ENCODE results near the gene EBI3. TPM values are rescaled to one million over a fixed set of nuclear protein-coding genes. Genes with fewer than 3 reads are reported as not detected.

Gene EBI3
- total and polyA plus RNA-seq, 2 of the 13 experiments (the other 11 are each of a cell fraction or from before 2014, with no cell fraction given), result 3.4 TPM; not detected in 1

DNA sequence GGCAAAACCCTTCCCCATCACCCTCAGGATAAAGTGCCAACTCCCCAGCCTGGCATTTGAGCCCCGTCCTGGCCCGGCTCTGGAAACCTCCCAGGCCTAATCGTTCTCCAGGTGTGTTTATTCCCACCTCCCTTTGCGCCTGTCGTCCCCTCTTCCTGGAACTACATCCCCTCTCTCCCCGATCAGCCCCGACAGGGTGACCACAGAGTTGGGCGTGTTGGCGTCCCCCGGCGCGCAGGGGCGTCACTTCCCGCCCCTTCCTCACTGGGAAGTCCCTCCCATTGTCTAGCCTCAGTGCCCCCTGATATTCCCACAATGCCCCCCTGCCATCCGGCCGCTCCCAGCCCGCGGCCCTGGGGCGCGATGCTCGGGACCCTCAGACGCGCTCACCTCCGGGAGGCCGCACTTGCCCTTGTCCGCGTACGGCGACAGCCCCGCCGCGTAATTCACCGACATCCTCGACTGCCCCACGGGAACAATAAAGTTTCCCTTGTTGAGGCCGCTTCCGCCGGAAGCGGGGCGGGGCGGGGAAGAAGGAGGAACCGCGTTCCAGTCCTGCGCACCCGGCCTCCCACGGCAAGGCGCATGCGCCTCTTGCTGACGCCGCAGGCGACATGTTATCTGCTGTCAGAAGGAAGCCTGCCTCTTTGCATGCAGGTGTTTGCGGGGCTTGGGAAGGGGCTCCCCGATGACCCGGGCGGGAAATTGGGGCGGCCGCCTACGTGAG is 47.1 kb upstream of the EBI3 start, which contains the start of the genes ANKRD24 and SIRT6 (continued):
- no peak for TF ChIP-seq SYNCRIP (IDR thresholded peaks at IDR 0.05; ENCODE audit: insufficient read depth, low read depth, low read length)
- TF ChIP-seq, protein P1, sequence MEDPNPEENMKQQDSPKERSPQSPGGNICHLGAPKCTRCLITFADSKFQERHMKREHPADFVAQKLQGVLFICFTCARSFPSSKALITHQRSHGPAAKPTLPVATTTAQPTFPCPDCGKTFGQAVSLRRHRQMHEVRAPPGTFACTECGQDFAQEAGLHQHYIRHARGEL (CRISPR knock-in tag; IDR thresholded peaks at IDR 0.05), result no peak
- TF ChIP-seq ZNF816 (CRISPR knock-in tag; IDR thresholded peaks at IDR 0.05; ENCODE audit: borderline replicate concordance), result no peak
- TF ChIP-seq NCOA1 (CRISPR knock-in tag; IDR thresholded peaks at IDR 0.05), result no peak
- TF ChIP-seq PBX2 (CRISPR knock-in tag; IDR thresholded peaks at IDR 0.05), result no peak
- TF ChIP-seq, protein P2, sequence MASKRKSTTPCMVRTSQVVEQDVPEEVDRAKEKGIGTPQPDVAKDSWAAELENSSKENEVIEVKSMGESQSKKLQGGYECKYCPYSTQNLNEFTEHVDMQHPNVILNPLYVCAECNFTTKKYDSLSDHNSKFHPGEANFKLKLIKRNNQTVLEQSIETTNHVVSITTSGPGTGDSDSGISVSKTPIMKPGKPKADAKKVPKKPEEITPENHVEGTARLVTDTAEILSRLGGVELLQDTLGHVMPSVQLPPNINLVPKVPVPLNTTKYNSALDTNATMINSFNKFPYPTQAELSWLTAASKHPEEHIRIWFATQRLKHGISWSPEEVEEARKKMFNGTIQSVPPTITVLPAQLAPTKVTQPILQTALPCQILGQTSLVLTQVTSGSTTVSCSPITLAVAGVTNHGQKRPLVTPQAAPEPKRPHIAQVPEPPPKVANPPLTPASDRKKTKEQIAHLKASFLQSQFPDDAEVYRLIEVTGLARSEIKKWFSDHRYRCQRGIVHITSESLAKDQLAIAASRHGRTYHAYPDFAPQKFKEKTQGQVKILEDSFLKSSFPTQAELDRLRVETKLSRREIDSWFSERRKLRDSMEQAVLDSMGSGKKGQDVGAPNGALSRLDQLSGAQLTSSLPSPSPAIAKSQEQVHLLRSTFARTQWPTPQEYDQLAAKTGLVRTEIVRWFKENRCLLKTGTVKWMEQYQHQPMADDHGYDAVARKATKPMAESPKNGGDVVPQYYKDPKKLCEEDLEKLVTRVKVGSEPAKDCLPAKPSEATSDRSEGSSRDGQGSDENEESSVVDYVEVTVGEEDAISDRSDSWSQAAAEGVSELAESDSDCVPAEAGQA (IDR thresholded peaks at IDR 0.05; ENCODE audit: low read depth), result peak; percentile 88
- TF ChIP-seq, protein P2 (CRISPR knock-in tag; IDR thresholded peaks at IDR 0.05; ENCODE audit: borderline replicate concordance), result no peak
- TF ChIP-seq ZBTB4 (CRISPR knock-in tag; IDR thresholded peaks at IDR 0.05; ENCODE audit: borderline replicate concordance), result 0 out of 2 replicates have a peak, but pooled peaks have one; percentile 38
- peak; percentile 80; the same call in 1 of the 2 replicates for TF ChIP-seq SAFB2 (CRISPR knock-in tag; IDR thresholded peaks at IDR 0.05; ENCODE audit: borderline replicate concordance, low read depth)
- TF ChIP-seq CEBPG (CRISPR knock-in tag; IDR thresholded peaks at IDR 0.05), result peak; percentile 18; the same call in 1 of the 2 replicates
- TF ChIP-seq ZFP36 (IDR thresholded peaks at IDR 0.05; ENCODE audit: borderline replicate concordance, low read depth, low read length, partially characterized antibody), result no peak
- peak; percentile 90 for TF ChIP-seq CBX1 (IDR thresholded peaks at IDR 0.05; ENCODE audit: low read depth)
- no peak for TF ChIP-seq MAFK (conservative IDR thresholded peaks at IDR 0.05 in 1 of 2, IDR thresholded peaks at IDR 0.05 in 1 of 2; ENCODE audit: low read length in 2 of 2)
- 0 out of 2 replicates have a peak, but pooled peaks have one; percentile 48 for TF ChIP-seq PRMT3 (CRISPR knock-in tag; IDR thresholded peaks at IDR 0.05; ENCODE audit: borderline replicate concordance, low read depth)
- no peak for TF ChIP-seq RAD21 (CRISPR knock-in tag; IDR thresholded peaks at IDR 0.05)
- TF ChIP-seq ZNF879 (CRISPR knock-in tag; IDR thresholded peaks at IDR 0.05), result 0 out of 2 replicates have a peak, but pooled peaks have one; percentile 62
